GM20431 (cell line): Measurements from ENCODE around the gene SLC17A8.

Experiments used
- in situ Hi-C: fragments of 300-500 bp; cut with MseI, MboI; formaldehyde crosslinking; loops from one replicate; pipeline ENCODE4 v1.15.0; 2020; ENCODE audit warnings: low sequenced_read_pairs; ENCODE audit not compliant: unreplicated experiment

The SLC17A8 gene

GRCh38 chr12:100463661-100464060 is 106.8 kb downstream of the SLC17A8 start:
- in situ Hi-C loops: no loop called here

DNA sequence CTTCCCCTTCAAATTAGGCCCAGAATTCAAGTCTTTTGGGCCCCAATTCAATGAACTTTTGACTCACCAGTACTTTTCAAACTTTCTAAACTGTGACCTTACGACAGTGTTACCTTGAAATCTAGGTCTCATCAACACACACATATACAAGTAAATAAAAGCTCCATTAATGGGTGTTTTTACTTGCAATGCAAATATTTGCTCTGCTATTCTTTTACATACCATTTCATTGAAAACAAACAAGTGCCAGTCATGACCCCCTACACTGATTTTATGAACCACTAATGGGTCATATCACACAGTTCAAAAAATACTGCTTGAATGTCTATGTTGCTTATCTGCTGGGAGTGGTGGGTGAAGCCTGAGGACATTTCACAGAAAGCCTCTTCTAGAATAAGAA is 107.7 kb downstream of the SLC17A8 start:
- in situ Hi-C loops: no loop called here

GRCh38 chr12:100468126-100468525 is 111.3 kb downstream of the SLC17A8 start:
- in situ Hi-C loops: no loop called here
